H1 (cell line): ENCODE results near the gene TRIOBP.

Experiments
- BRCA1 ChIP-seq: IDR thresholded peaks from 2 replicates; pipeline ENCODE4 v1.6.1; 2012; ENCODE audit warnings: low read depth, low read length, improper control_type of control experiment
- CEBPB ChIP-seq: IDR thresholded peaks from 2 replicates; pipeline ENCODE4 v1.6.1; 2012; ENCODE audit warnings: low read depth, low read length
- CREB1 ChIP-seq: IDR thresholded peaks from 2 replicates; pipeline ENCODE4 v1.6.1; 2012; ENCODE audit warnings: inconsistent platforms
- CTCF ChIP-seq, 3 experiments: IDR thresholded peaks; 1 replicate in 2 of 3; 2 replicates in 1 of 3; pipeline versions ENCODE4 v1.5.1 to v1.6.1; 2011; ENCODE audit warnings: low read length in 3 of 3, mild to moderate bottlenecking in 3 of 3, inconsistent platforms in 2 of 3, low read depth in 1 of 3, moderate library complexity in 1 of 3; ENCODE audit not compliant: insufficient read depth in 1 of 3; ENCODE audit errors: control extremely low read depth in 1 of 3
- EP300 ChIP-seq, 2 experiments: IDR thresholded peaks; 1 replicate in 1 of 2; 2 replicates in 1 of 2; pipeline ENCODE4 v1.6.1; 2011 to 2012; ENCODE audit warnings: low read depth in 2 of 2, low read length in 2 of 2, mild to moderate bottlenecking in 2 of 2, borderline replicate concordance in 1 of 2, inconsistent platforms in 1 of 2, moderate library complexity in 1 of 2
- FOSL1 ChIP-seq: IDR thresholded peaks from 2 replicates; pipeline ENCODE4 v1.6.1; 2011; ENCODE audit warnings: mild to moderate bottlenecking, low read depth, low read length, moderate library complexity; ENCODE audit not compliant: insufficient read depth
- HDAC2 ChIP-seq, 2 experiments: fragments of 300-600 bp in 1 of 2; sonication (generic) in 1 of 2; IDR thresholded peaks; 2 replicates each; pipeline ENCODE4 v1.6.1; 2011 to 2012; ENCODE audit warnings: low read depth in 2 of 2, low read length in 2 of 2, mild to moderate bottlenecking in 2 of 2, moderate library complexity in 2 of 2, borderline replicate concordance in 1 of 2, inconsistent platforms in 1 of 2
- KDM1A ChIP-seq: fragments of 200-600, 300-600 bp; sonication (generic); IDR thresholded peaks from 2 replicates; pipeline ENCODE4 v1.7.1; 2016; ENCODE audit warnings: mild to moderate bottlenecking, low read length, borderline replicate concordance
- POLR2AphosphoS5 ChIP-seq: IDR thresholded peaks from 2 replicates; pipeline ENCODE4 v1.6.1; 2011; ENCODE audit warnings: low read depth, low read length
- RAD21 ChIP-seq, 2 experiments: IDR thresholded peaks in 1 of 2; conservative IDR thresholded peaks in 1 of 2; 2 replicates each; pipeline ENCODE4 v1.6.1; 2011; ENCODE audit warnings: low read depth in 2 of 2, low read length in 2 of 2, improper control_type of control experiment in 1 of 2, inconsistent platforms in 1 of 2, mild to moderate bottlenecking in 1 of 2, moderate library complexity in 1 of 2
- RXRA ChIP-seq: IDR thresholded peaks from 2 replicates; pipeline ENCODE4 v1.6.1; 2011; ENCODE audit warnings: low read depth, mild to moderate bottlenecking, low read length, moderate library complexity; ENCODE audit not compliant: insufficient read depth
- SIN3A ChIP-seq, 2 experiments: IDR thresholded peaks in 1 of 2; conservative IDR thresholded peaks in 1 of 2; 2 replicates each; pipeline ENCODE4 v1.6.1; 2011 to 2012; ENCODE audit warnings: low read length in 2 of 2, improper control_type of control experiment in 1 of 2, low read depth in 1 of 2, mild to moderate bottlenecking in 1 of 2
- SP2 ChIP-seq: IDR thresholded peaks from 2 replicates; pipeline ENCODE4 v1.6.1; 2012; ENCODE audit warnings: mild to moderate bottlenecking, low read length, inconsistent platforms
- USF2 ChIP-seq: IDR thresholded peaks from 2 replicates; pipeline ENCODE4 v1.6.1; 2011; ENCODE audit warnings: low read length, improper control_type of control experiment

- TF ChIP-seq BRCA1 (no peak), EP300 (IDR thresholded peaks at IDR 0.05; ENCODE audit: borderline replicate concordance in 1 of 2, low read depth in 2 of 2, low read length in 2 of 2) (no peak), CREB1 (no peak), KDM1A (no peak), HDAC2 (IDR thresholded peaks at IDR 0.05; ENCODE audit: borderline replicate concordance in 1 of 2, low read depth in 2 of 2, low read length in 2 of 2) (no peak), USF2 (no peak), FOSL1 (no peak), SIN3A (conservative IDR thresholded peaks at IDR 0.05 in 1 of 2, IDR thresholded peaks at IDR 0.05 in 1 of 2; ENCODE audit: low read depth in 1 of 2, low read length in 2 of 2) (no peak), RXRA (no peak), RAD21 (IDR thresholded peaks at IDR 0.05 in 1 of 2, conservative IDR thresholded peaks at IDR 0.05 in 1 of 2; ENCODE audit: low read depth in 2 of 2, low read length in 2 of 2) (no peak), SP2 (no peak), CTCF (IDR thresholded peaks at IDR 0.05; ENCODE audit: control extremely low read depth in 1 of 3, insufficient read depth in 1 of 3, low read depth in 1 of 3, low read length in 3 of 3) (no peak), POLR2AphosphoS5 (no peak), CEBPB (no peak)
Measured at GRCh38 chr22:37725551-37726240, 28.8 kb downstream of the TRIOBP start.
